ENCODE measurements around the gene NECAB2.

- no peak for TF ChIP-seq CTCF (IDR thresholded peaks at IDR 0.05)
- TF ChIP-seq POLR2A (IDR thresholded peaks at IDR 0.05): no peak
Measured at GRCh38 chr16:83954577-83955016, 13.4 kb upstream of the NECAB2 start.

Data from suprapubic skin (tissue), 3 donors.